HL-60 (cell line): ENCODE results near the gene MAPK10.

Experiments used
- CTCF ChIP-seq: IDR thresholded peaks from one replicate; pipeline ENCODE4 v1.5.1; 2011; ENCODE audit warnings: low read length, control low read depth, inconsistent platforms; ENCODE audit not compliant: insufficient read depth
- POLR2AphosphoS5 ChIP-seq: IDR thresholded peaks from 2 replicates; pipeline ENCODE4 v1.6.1; 2012; ENCODE audit warnings: low read depth

GRCh38 chr4:86274642-86275041 is 85.2 kb downstream of the MAPK10 start:
- TF ChIP-seq CTCF (no peak), POLR2AphosphoS5 (no peak)
